ENCODE results near the gene BCAN. TPM values are rescaled to one million over a fixed set of nuclear protein-coding genes. Genes with fewer than 3 reads are reported as not detected.

Gene BCAN
- total and polyA plus RNA-seq, 12 donors, result 0.11 to 36.3 (median 5.6) TPM; not detected in 2

DNA sequence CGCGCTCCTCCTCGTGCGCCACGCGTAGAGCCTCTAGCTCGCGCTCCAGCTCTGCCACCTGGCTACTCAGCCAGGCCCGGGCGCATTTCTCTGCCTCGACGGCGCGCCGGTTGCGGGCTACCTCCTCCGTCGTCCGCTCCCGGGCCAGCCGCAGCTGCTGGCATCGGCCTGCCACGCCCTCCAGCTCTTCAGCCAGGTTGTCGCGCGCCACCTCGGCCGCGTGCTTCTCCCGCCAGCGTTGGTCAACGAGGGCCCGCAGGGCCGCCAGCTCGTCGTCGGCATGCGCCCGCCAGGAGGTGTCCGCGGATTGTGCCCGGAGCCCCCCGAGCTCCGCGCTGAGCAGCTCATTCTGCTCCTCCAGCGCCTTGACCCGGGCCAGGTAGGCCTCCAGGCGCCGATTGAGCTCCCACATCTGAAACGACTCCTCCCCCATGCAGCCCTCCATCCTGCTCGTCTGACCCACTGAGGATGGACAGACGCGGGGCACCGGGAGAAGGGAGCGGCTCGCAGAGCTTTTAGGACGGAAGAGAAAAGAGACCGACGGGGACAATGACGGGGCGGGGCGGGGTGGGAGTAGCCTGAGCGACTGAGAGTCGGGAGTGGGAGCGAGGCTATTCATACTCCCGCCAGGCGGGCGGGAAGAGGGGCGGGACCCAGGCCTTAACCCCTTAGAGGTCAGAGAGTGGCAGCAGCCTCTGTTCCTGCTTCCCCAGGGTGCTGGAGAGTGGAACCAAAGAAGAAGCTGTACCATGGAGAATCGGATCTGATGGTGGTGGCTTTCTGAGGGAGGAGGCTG is 35.1 kb downstream of the BCAN start, which contains the start of gene NES:
TSS of gene NES (minus strand) at position 588 of the 796 bp plus-strand sequence. CDS start at position 445, 143 bp downstream.
- intact Hi-C loops (cut with DNase I), result no loop called here
- DNase-seq, result peak in 6 of 7 donors; percentile 33 to 77 (median 54)
- Histone ChIP-seq H3K4me1 (replicated peaks in 1 of 2) (peaks cover 0 to 14% of the 10 kb centered on the region in 2 donors), H3K4me3 (peak within 1 kb of the TSS in 1 of 4 donors; percentile 35), H3K36me3 (replicated peaks in 1 of 2) (no peaks in the 10 kb centered on the region), H3K9me3 (replicated peaks in 1 of 3) (no peaks in the 10 kb centered on the region), H3K27ac (peak within 1 kb of the TSS in 2 of 5 donors; percentile 62 to 73), H3K27me3 (peaks cover 42% of the 10 kb centered on the region)
- WGBS, 4 donors, result 2 to 4% (median 2%) methylated on average over 20 to 70 of the region's 70 CpGs
- TF ChIP-seq POLR2A (IDR thresholded peaks at IDR 0.05) (no peak), CTCF (IDR thresholded peaks at IDR 0.05) (no peak)

GRCh38 chr1:156677616-156678596 is 36.0 kb downstream of the BCAN start:
- peak overlapping the region in 1 of 4 donors; percentile 35 for H3K4me3 ChIP-seq
- peak overlapping the region in 2 of 5 donors; percentile 49 to 54 for H3K27ac ChIP-seq
- H3K36me3 ChIP-seq (replicated peaks in 1 of 2), result no peaks in the 10 kb centered on the region
- H3K9me3 ChIP-seq (replicated peaks in 1 of 3), result no peaks in the 10 kb centered on the region
- WGBS, 4 donors, result 1 to 4% (median 3%) methylated on average over 18 to 22 of the region's 22 CpGs
- peak; percentile 48 to 75 (median 60) for DNase-seq
- intact Hi-C loops (cut with DNase I), result no loop called here
- peaks cover 0 to 14% of the 10 kb centered on the region in 2 donors for H3K4me1 ChIP-seq (replicated peaks in 1 of 2)
- H3K27me3 ChIP-seq, result peaks cover 42% of the 10 kb centered on the region
- TF ChIP-seq CTCF (IDR thresholded peaks at IDR 0.05), result peak; percentile 73 to 96 (median 88)
- TF ChIP-seq POLR2A (IDR thresholded peaks at IDR 0.05), result no peak

DNA sequence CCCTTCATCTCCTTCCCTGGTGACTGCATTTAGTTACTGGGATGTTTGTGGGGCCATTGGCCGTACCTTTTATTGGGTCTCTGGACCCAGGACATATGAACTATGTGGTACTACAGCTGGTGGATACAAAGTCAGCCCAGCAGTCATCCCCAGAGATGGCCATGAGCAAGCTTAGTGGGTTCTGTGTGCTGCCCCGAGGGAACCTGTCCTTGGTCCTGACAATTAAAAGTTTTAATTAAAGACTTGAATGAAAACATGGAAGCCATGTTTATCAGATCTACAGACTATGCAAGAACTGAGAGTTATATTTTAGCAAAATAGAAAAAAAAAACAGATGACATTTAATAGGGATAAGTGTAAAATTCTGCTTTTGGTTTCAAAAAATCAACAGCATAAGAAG is 38.1 kb downstream of the BCAN start:
- no peak for DNase-seq
- no peak overlapping the region for H3K4me3 ChIP-seq
- no peak for TF ChIP-seq POLR2A (IDR thresholded peaks at IDR 0.05)
- TF ChIP-seq CTCF (IDR thresholded peaks at IDR 0.05), result no peak
- WGBS, 4 donors, result 39 to 69% (median 54%) methylated on average over 2 of the region's 2 CpGs
- H3K4me1 ChIP-seq (replicated peaks in 1 of 2), result peaks cover 0 to 14% of the 10 kb centered on the region in 2 donors
- intact Hi-C loops (cut with DNase I), result no loop called here
- H3K9me3 ChIP-seq (replicated peaks in 1 of 3), result no peaks in the 10 kb centered on the region
- H3K27me3 ChIP-seq, result peaks cover 36% of the 10 kb centered on the region
- no peak overlapping the region for H3K27ac ChIP-seq
- no peaks in the 10 kb centered on the region for H3K36me3 ChIP-seq (replicated peaks in 1 of 2)

Measured in adrenal gland (tissue), 12 donors.